Measurements from ENCODE around the gene DUSP28. TPM values are rescaled to one million over a fixed set of nuclear protein-coding genes. Genes with fewer than 3 reads are reported as not detected.

The DUSP28 gene
- total RNA-seq, 1 experiment from 2014 or later: 8.1 TPM

GRCh38 chr2:240591226-240591625 lies 31.1 kb downstream of the DUSP28 start:
- no peaks in the 10 kb centered on the region for H3K9me3 ChIP-seq (ENCODE audit: low read length)
- no peaks in the 10 kb centered on the region for H3K9me2 ChIP-seq (replicated peaks; ENCODE audit: insufficient read depth, low read length)
- no peak overlapping the region for H2AFZ ChIP-seq (ENCODE audit: low read length)
- H3K4me1 ChIP-seq (ENCODE audit: low read length): peaks cover 17% of the 10 kb centered on the region
- H3K79me2 ChIP-seq (ENCODE audit: low read length): peaks cover 60% of the 10 kb centered on the region
- H3K9ac ChIP-seq (ENCODE audit: low read length): no peak overlapping the region
- H3K27ac ChIP-seq (ENCODE audit: low read length): no peak overlapping the region
- DNase-seq: no peak
- H3K4me3 ChIP-seq (ENCODE audit: low read length): no peak overlapping the region
- H3K36me3 ChIP-seq (ENCODE audit: insufficient read depth, low read length): no peaks in the 10 kb centered on the region
- peaks cover 32% of the 10 kb centered on the region; the same call in 1 of the 2 replicates for H4K20me1 ChIP-seq (ENCODE audit: insufficient read depth, low read depth, low read length)
- H3K4me2 ChIP-seq (ENCODE audit: low read depth, low read length, poor library complexity, severe bottlenecking): no peak overlapping the region
- H3K27me3 ChIP-seq (ENCODE audit: low read length): no peaks in the 10 kb centered on the region

- DNase-seq: no peak
- no peaks in the 10 kb centered on the region for H3K9me2 ChIP-seq (replicated peaks; ENCODE audit: insufficient read depth, low read length)
- H2AFZ ChIP-seq (ENCODE audit: low read length): no peak overlapping the region
- H3K79me2 ChIP-seq (ENCODE audit: low read length): peaks cover 59% of the 10 kb centered on the region
- H3K9me3 ChIP-seq (ENCODE audit: low read length): no peaks in the 10 kb centered on the region
- H3K4me3 ChIP-seq (ENCODE audit: low read length): no peak overlapping the region
- peaks cover 32% of the 10 kb centered on the region; the same call in 1 of the 2 replicates for H4K20me1 ChIP-seq (ENCODE audit: insufficient read depth, low read depth, low read length)
- H3K9ac ChIP-seq (ENCODE audit: low read length): no peak overlapping the region
- H3K27me3 ChIP-seq (ENCODE audit: low read length): no peaks in the 10 kb centered on the region
- no peak overlapping the region for H3K4me2 ChIP-seq (ENCODE audit: low read depth, low read length, poor library complexity, severe bottlenecking)
- H3K27ac ChIP-seq (ENCODE audit: low read length): no peak overlapping the region
- peaks cover 17% of the 10 kb centered on the region for H3K4me1 ChIP-seq (ENCODE audit: low read length)
- H3K36me3 ChIP-seq (ENCODE audit: insufficient read depth, low read length): no peaks in the 10 kb centered on the region
Measured at GRCh38 chr2:240591784-240592183, 31.6 kb downstream of the DUSP28 start.

- peaks cover 18% of the 10 kb centered on the region; the same call in 1 of the 2 replicates for H4K20me1 ChIP-seq (ENCODE audit: insufficient read depth, low read depth, low read length)
- no peak overlapping the region for H3K4me3 ChIP-seq (ENCODE audit: low read length)
- H3K9ac ChIP-seq (ENCODE audit: low read length): no peak overlapping the region
- H3K36me3 ChIP-seq (ENCODE audit: insufficient read depth, low read length): no peaks in the 10 kb centered on the region
- no peak overlapping the region for H3K27ac ChIP-seq (ENCODE audit: low read length)
- no peak overlapping the region for H3K4me2 ChIP-seq (ENCODE audit: low read depth, low read length, poor library complexity, severe bottlenecking)
- no peaks in the 10 kb centered on the region for H3K27me3 ChIP-seq (ENCODE audit: low read length)
- H3K4me1 ChIP-seq (ENCODE audit: low read length): peaks cover 6% of the 10 kb centered on the region
- no peaks in the 10 kb centered on the region for H3K9me3 ChIP-seq (ENCODE audit: low read length)
- H3K79me2 ChIP-seq (ENCODE audit: low read length): peaks cover 46% of the 10 kb centered on the region
- H3K9me2 ChIP-seq (replicated peaks; ENCODE audit: insufficient read depth, low read length): no peaks in the 10 kb centered on the region
- DNase-seq: no peak
- no peak overlapping the region for H2AFZ ChIP-seq (ENCODE audit: low read length)
Measured at GRCh38 chr2:240593026-240593702, 33.0 kb downstream of the DUSP28 start.

GRCh38 chr2:240593703-240594451 lies 33.7 kb downstream of the DUSP28 start:
- peaks cover 39% of the 10 kb centered on the region for H3K79me2 ChIP-seq (ENCODE audit: low read length)
- H3K9ac ChIP-seq (ENCODE audit: low read length): no peak overlapping the region
- H3K27me3 ChIP-seq (ENCODE audit: low read length): no peaks in the 10 kb centered on the region
- H3K9me3 ChIP-seq (ENCODE audit: low read length): no peaks in the 10 kb centered on the region
- no peak for DNase-seq
- 0 out of 2 replicates have a peak, but pooled peaks cover 11% of the 10 kb centered on the region for H4K20me1 ChIP-seq (ENCODE audit: insufficient read depth, low read depth, low read length)
- no peak overlapping the region for H3K4me3 ChIP-seq (ENCODE audit: low read length)
- H3K9me2 ChIP-seq (replicated peaks; ENCODE audit: insufficient read depth, low read length): no peaks in the 10 kb centered on the region
- no peaks in the 10 kb centered on the region for H3K36me3 ChIP-seq (ENCODE audit: insufficient read depth, low read length)
- no peak overlapping the region for H3K4me2 ChIP-seq (ENCODE audit: low read depth, low read length, poor library complexity, severe bottlenecking)
- H2AFZ ChIP-seq (ENCODE audit: low read length): no peak overlapping the region
- H3K4me1 ChIP-seq (ENCODE audit: low read length): no peaks in the 10 kb centered on the region
- H3K27ac ChIP-seq (ENCODE audit: low read length): no peak overlapping the region

GRCh38 chr2:240594511-240595380 lies 34.6 kb downstream of the DUSP28 start:
- Histone ChIP-seq H3K79me2 (ENCODE audit: low read length) (peaks cover 30% of the 10 kb centered on the region), H2AFZ (ENCODE audit: low read length) (no peak overlapping the region), H3K9me3 (ENCODE audit: low read length) (no peaks in the 10 kb centered on the region), H3K4me2 (ENCODE audit: low read depth, low read length, poor library complexity, severe bottlenecking) (no peak overlapping the region), H3K4me1 (ENCODE audit: low read length) (no peaks in the 10 kb centered on the region), H3K9me2 (replicated peaks; ENCODE audit: insufficient read depth, low read length) (no peaks in the 10 kb centered on the region), H3K4me3 (ENCODE audit: low read length) (no peak overlapping the region), H4K20me1 (ENCODE audit: insufficient read depth, low read depth, low read length) (0 out of 2 replicates have a peak, but pooled peaks cover 11% of the 10 kb centered on the region), H3K9ac (ENCODE audit: low read length) (no peak overlapping the region), H3K27ac (ENCODE audit: low read length) (no peak overlapping the region), H3K36me3 (ENCODE audit: insufficient read depth, low read length) (no peaks in the 10 kb centered on the region), H3K27me3 (ENCODE audit: low read length) (no peaks in the 10 kb centered on the region)
- no peak for DNase-seq

- Histone ChIP-seq H3K4me3 (ENCODE audit: low read length) (no peak overlapping the region), H3K4me2 (ENCODE audit: low read depth, low read length, poor library complexity, severe bottlenecking) (no peak overlapping the region), H3K9ac (ENCODE audit: low read length) (no peak overlapping the region), H3K4me1 (ENCODE audit: low read length) (no peaks in the 10 kb centered on the region), H3K27ac (ENCODE audit: low read length) (no peak overlapping the region), H3K79me2 (ENCODE audit: low read length) (peaks cover 22% of the 10 kb centered on the region), H2AFZ (ENCODE audit: low read length) (no peak overlapping the region), H3K9me2 (replicated peaks; ENCODE audit: insufficient read depth, low read length) (no peaks in the 10 kb centered on the region), H3K36me3 (ENCODE audit: insufficient read depth, low read length) (no peaks in the 10 kb centered on the region), H4K20me1 (ENCODE audit: insufficient read depth, low read depth, low read length) (0 out of 2 replicates have a peak, but pooled peaks cover 11% of the 10 kb centered on the region), H3K9me3 (ENCODE audit: low read length) (no peaks in the 10 kb centered on the region), H3K27me3 (ENCODE audit: low read length) (no peaks in the 10 kb centered on the region)
- DNase-seq: peak; percentile 70
Measured at GRCh38 chr2:240595381-240596079, 35.4 kb downstream of the DUSP28 start.

GRCh38 chr2:240596080-240596460 lies 35.9 kb downstream of the DUSP28 start:
- Histone ChIP-seq H3K27ac (ENCODE audit: low read length) (no peak overlapping the region), H3K9me3 (ENCODE audit: low read length) (no peaks in the 10 kb centered on the region), H3K27me3 (ENCODE audit: low read length) (no peaks in the 10 kb centered on the region), H3K36me3 (ENCODE audit: insufficient read depth, low read length) (no peaks in the 10 kb centered on the region), H3K9me2 (replicated peaks; ENCODE audit: insufficient read depth, low read length) (no peaks in the 10 kb centered on the region), H2AFZ (ENCODE audit: low read length) (no peak overlapping the region), H3K4me1 (ENCODE audit: low read length) (no peaks in the 10 kb centered on the region), H4K20me1 (ENCODE audit: insufficient read depth, low read depth, low read length) (0 out of 2 replicates have a peak, but pooled peaks cover 11% of the 10 kb centered on the region), H3K79me2 (ENCODE audit: low read length) (peaks cover 17% of the 10 kb centered on the region), H3K4me2 (ENCODE audit: low read depth, low read length, poor library complexity, severe bottlenecking) (no peak overlapping the region), H3K4me3 (ENCODE audit: low read length) (no peak overlapping the region), H3K9ac (ENCODE audit: low read length) (no peak overlapping the region)
- DNase-seq: no peak

All from Karpas-422 (cell line).